HEK293 (cell line): ENCODE results near the gene CCSER1.

Source experiments
- SP2 ChIP-seq: fragments of 450-650 bp; formaldehyde crosslinking; IDR thresholded peaks from 2 replicates; pipeline ENCODE4 v1.5.1; 2016; ENCODE audit warnings: missing biosample characterization, missing genetic modification characterization
- SP7 ChIP-seq: fragments of 450-650 bp; formaldehyde crosslinking; IDR thresholded peaks from 2 replicates; pipeline ENCODE4 v1.5.1; 2016; ENCODE audit warnings: missing biosample characterization, missing genetic modification characterization
- ZNF362 ChIP-seq: fragments of 450-650 bp; formaldehyde crosslinking; IDR thresholded peaks from 2 replicates; pipeline ENCODE4 v1.5.1; 2016; ENCODE audit warnings: missing biosample characterization, missing genetic modification characterization
- ZNF433 ChIP-seq: fragments of 450-650 bp; formaldehyde crosslinking; IDR thresholded peaks from 2 replicates; pipeline ENCODE4 v1.5.1; 2016; ENCODE audit warnings: missing biosample characterization, missing genetic modification characterization, low read depth
- ZNF501 ChIP-seq: fragments of 450-650 bp; formaldehyde crosslinking; IDR thresholded peaks from 2 replicates; pipeline ENCODE4 v1.5.1; 2016; ENCODE audit warnings: missing biosample characterization, missing genetic modification characterization
- TF ChIP-seq, protein P1 (sequence below): fragments of 450-650 bp; formaldehyde crosslinking; IDR thresholded peaks from 2 replicates; pipeline ENCODE4 v1.5.1; 2016; ENCODE audit warnings: missing biosample characterization, missing genetic modification characterization

DNA sequence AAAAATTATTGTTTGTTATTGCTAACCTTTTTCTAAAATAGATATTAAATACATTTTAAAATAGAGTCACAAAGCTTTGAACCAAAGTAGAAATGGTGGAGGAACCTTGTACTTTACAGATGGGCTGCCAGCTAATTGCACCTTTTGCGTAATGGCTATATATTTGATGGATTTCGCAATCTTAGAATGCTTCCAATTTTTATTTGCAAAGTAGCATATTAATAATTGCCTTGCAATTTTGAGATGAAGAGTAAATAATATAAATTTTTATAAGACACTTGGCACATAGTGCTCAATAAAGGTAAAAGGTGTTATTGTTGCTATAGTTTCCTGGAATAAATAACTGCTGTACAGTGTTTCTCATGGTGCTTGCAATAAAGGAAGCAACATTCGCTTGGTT is 533.5 kb downstream of the CCSER1 start:
- TF ChIP-seq ZNF433, result no peak
- TF ChIP-seq ZNF501 (tag by site-specific recombination), result no peak
- TF ChIP-seq SP7 (tag by site-specific recombination), result no peak
- TF ChIP-seq, protein P1, sequence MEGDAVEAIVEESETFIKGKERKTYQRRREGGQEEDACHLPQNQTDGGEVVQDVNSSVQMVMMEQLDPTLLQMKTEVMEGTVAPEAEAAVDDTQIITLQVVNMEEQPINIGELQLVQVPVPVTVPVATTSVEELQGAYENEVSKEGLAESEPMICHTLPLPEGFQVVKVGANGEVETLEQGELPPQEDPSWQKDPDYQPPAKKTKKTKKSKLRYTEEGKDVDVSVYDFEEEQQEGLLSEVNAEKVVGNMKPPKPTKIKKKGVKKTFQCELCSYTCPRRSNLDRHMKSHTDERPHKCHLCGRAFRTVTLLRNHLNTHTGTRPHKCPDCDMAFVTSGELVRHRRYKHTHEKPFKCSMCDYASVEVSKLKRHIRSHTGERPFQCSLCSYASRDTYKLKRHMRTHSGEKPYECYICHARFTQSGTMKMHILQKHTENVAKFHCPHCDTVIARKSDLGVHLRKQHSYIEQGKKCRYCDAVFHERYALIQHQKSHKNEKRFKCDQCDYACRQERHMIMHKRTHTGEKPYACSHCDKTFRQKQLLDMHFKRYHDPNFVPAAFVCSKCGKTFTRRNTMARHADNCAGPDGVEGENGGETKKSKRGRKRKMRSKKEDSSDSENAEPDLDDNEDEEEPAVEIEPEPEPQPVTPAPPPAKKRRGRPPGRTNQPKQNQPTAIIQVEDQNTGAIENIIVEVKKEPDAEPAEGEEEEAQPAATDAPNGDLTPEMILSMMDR (tag by site-specific recombination), result no peak
- TF ChIP-seq ZNF362 (tag by site-specific recombination), result no peak
- TF ChIP-seq SP2, result no peak
